SK-N-MC (cell line): Measurements from ENCODE around the gene ZGRF1.
"Not testable (repeated sequence)": the region's sequence is repeated elsewhere in the genome, so short reads cannot be mapped to it uniquely, and the experiment has no call there.

Experiments
- DNase-seq: peaks from one replicate; pipeline ENCODE4 v3.0.0-alpha.2; 2011; ENCODE audit warnings: low read depth, low spot score
- H3K27ac ChIP-seq: fragments of 200-600 bp; sonication (generic); 2 replicates; pipeline ENCODE4 v1.5.1; 2016; ENCODE audit warnings: mixed run types
- H3K36me3 ChIP-seq: fragments of 200-600 bp; sonication (generic); 2 replicates; pipeline ENCODE4 v1.6.1; 2017; ENCODE audit warnings: antibody characterized with exemption, low read length, mixed read lengths; ENCODE audit not compliant: insufficient read depth
- H3K4me3 ChIP-seq: fragments of 200-600 bp; sonication (generic); 2 replicates; pipeline ENCODE4 v1.5.1; 2016
- H3K9ac ChIP-seq: fragments of 200-600 bp; sonication (generic); 2 replicates; pipeline ENCODE4 v1.8.0; 2017; ENCODE audit warnings: mixed run types, mixed read lengths; ENCODE audit not compliant: insufficient read length
- H3K9me3 ChIP-seq: fragments of 200-600 bp; sonication (generic); 2 replicates; pipeline ENCODE4 v1.6.1; 2017; ENCODE audit warnings: low read depth, mild to moderate bottlenecking, antibody characterized with exemption, low read length, moderate library complexity, mixed read lengths
- EZH2 ChIP-seq: fragments of 200-600 bp; sonication (generic); IDR thresholded peaks from one replicate; pipeline ENCODE4 v1.6.1; 2017; ENCODE audit warnings: antibody characterized with exemption
- FOXP2 ChIP-seq: optimal IDR thresholded peaks from 2 replicates; pipeline ENCODE3; 2011; ENCODE audit warnings: mild to moderate bottlenecking, moderate library complexity; ENCODE audit not compliant: insufficient read depth; ENCODE audit errors: extremely low read length, control extremely low read depth
- POLR2AphosphoS5 ChIP-seq: IDR thresholded peaks from 2 replicates; pipeline ENCODE4 v1.6.1; 2012; ENCODE audit warnings: mild to moderate bottlenecking, low read depth, low read length, borderline replicate concordance

ZGRF1 gene

GRCh38 chr4:112567536-112567935, 69.2 kb downstream of the ZGRF1 start:
- no peak overlapping the region for H3K9ac ChIP-seq
- no peak overlapping the region for H3K4me3 ChIP-seq
- no peaks in the 10 kb centered on the region for H3K36me3 ChIP-seq
- DNase-seq: no peak
- H3K9me3 ChIP-seq: no peaks in the 10 kb centered on the region
- TF ChIP-seq POLR2AphosphoS5 (no peak), FOXP2 (no peak), EZH2 (no peak)
- H3K27ac ChIP-seq: no peak overlapping the region

- no peak overlapping the region for H3K9ac ChIP-seq
- TF ChIP-seq EZH2 (no peak), POLR2AphosphoS5 (no peak), FOXP2 (no peak)
- no peak overlapping the region for H3K27ac ChIP-seq
- DNase-seq: no peak
- H3K36me3 ChIP-seq: no peaks in the 10 kb centered on the region
- no peaks in the 10 kb centered on the region for H3K9me3 ChIP-seq
- H3K4me3 ChIP-seq: no peak overlapping the region
Observed at GRCh38 chr4:112564706-112565270, 71.9 kb downstream of the ZGRF1 start.

- no peak overlapping the region for H3K9ac ChIP-seq
- no peaks in the 10 kb centered on the region for H3K36me3 ChIP-seq
- TF ChIP-seq POLR2AphosphoS5 (no peak), FOXP2 (no peak)
- H3K4me3 ChIP-seq: no peak overlapping the region
- no peak overlapping the region for H3K27ac ChIP-seq
- H3K9me3 ChIP-seq: no peaks in the 10 kb centered on the region
- no peak for DNase-seq
Observed at GRCh38 chr4:112563431-112564200, 73.1 kb downstream of the ZGRF1 start.

GRCh38 chr4:112562254-112562879, 74.3 kb downstream of the ZGRF1 start:
- Histone ChIP-seq H3K9me3 (no peaks in the 10 kb centered on the region), H3K36me3 (no peaks in the 10 kb centered on the region; the same call in 1 of the 2 replicates), H3K4me3 (no peak overlapping the region), H3K27ac (no peak overlapping the region), H3K9ac (no peak overlapping the region)
- no peak for DNase-seq
- TF ChIP-seq POLR2AphosphoS5: no peak
- no peak for TF ChIP-seq FOXP2
- TF ChIP-seq EZH2: no peak

GRCh38 chr4:112560084-112560483, 76.6 kb downstream of the ZGRF1 start:
- Histone ChIP-seq H3K27ac (no peak overlapping the region), H3K36me3 (no peaks in the 10 kb centered on the region; the same call in 1 of the 2 replicates), H3K9ac (no peak overlapping the region), H3K4me3 (no peak overlapping the region), H3K9me3 (no peaks in the 10 kb centered on the region)
- DNase-seq: no peak
- TF ChIP-seq FOXP2 (no peak), EZH2 (no peak), POLR2AphosphoS5 (no peak)

GRCh38 chr4:112559053-112559452, 77.7 kb downstream of the ZGRF1 start:
- Histone ChIP-seq H3K4me3 (no peak overlapping the region), H3K36me3 (no peaks in the 10 kb centered on the region; the same call in 1 of the 2 replicates), H3K9me3 (no peaks in the 10 kb centered on the region), H3K27ac (no peak overlapping the region), H3K9ac (no peak overlapping the region)
- no peak for TF ChIP-seq POLR2AphosphoS5
- no peak for TF ChIP-seq FOXP2
- no peak for TF ChIP-seq EZH2
- DNase-seq: no peak

GRCh38 chr4:112557676-112558411, 78.9 kb downstream of the ZGRF1 start:
- H3K9ac ChIP-seq: no peak overlapping the region
- H3K27ac ChIP-seq: no peak overlapping the region
- no peak for DNase-seq
- TF ChIP-seq FOXP2 (no peak), POLR2AphosphoS5 (no peak), EZH2 (no peak)
- H3K36me3 ChIP-seq: no peaks in the 10 kb centered on the region; the same call in 1 of the 2 replicates
- H3K4me3 ChIP-seq: no peak overlapping the region
- H3K9me3 ChIP-seq: no peaks in the 10 kb centered on the region

GRCh38 chr4:112554271-112554670, 82.4 kb downstream of the ZGRF1 start:
- H3K9me3 ChIP-seq, H3K27ac ChIP-seq, H3K36me3 ChIP-seq, DNase-seq, H3K4me3 ChIP-seq, H3K9ac ChIP-seq: not testable (repeated sequence)
